NCI-H2029 treated with DMSO at 0.1 percent for 48 hours (cell line): ENCODE measurements around the gene COMMD3.

Source experiments
- DNase-seq: peaks from one replicate; lab custom pipeline; 2025; lab: John Stamatoyannopoulos, UW

The COMMD3 gene

GRCh38 chr10:22319980-22320558 lies 3.9 kb downstream of the COMMD3 start:
- no peak for DNase-seq

- DNase-seq = no peak
Observed at GRCh38 chr10:22320591-22321155, 4.5 kb downstream of the COMMD3 start, which contains the start of gene BMI1. Gene BMI1 (plus strand): TSS chr10:22321099. CDS start chr10:22326450, 5,351 bp downstream.

- no peak for DNase-seq
Observed at GRCh38 chr10:22321156-22321923, 5.2 kb downstream of the COMMD3 start.

DNA sequence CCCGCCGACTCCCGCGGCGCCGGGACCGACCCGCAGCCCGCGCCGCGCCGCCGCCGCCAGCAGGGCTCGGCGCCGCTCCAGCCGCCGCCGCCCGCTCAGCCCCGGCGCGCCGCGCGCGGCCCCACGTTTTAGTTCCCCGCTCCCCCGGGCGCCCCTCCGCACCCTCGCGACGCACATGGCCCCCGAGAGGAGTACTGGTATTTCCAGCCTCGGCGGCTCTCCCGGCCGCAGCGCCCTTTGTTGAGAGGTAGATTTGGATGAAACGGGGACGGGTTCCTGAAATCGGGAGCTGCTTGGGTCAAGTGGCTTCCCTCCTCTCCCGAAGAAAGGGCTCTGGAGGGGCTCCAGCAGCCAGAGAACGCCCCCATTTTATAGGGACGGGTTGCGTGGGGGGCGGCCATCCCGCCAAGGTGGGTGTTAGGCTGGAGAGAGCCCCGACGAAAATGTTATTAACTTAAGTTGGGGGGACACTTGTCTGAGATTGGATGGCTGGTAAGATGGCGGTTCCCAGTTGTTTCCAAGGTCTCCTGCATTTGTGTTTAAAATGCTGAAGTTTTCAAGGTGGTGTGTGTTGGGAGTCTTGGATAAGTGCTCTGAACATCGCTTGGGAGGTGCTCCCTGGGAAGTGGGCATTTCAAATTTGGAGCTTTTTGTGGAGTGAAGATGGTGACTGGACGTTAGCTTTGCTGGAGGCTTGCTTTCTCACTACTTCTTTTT lies 5.9 kb downstream of the COMMD3 start:
- no peak for DNase-seq

- no peak for DNase-seq
Observed at GRCh38 chr10:22322641-22323160, 6.5 kb downstream of the COMMD3 start.

- no peak for DNase-seq
Observed at GRCh38 chr10:22323538-22324305, 7.5 kb downstream of the COMMD3 start.

GRCh38 chr10:22324413-22324812 lies 8.2 kb downstream of the COMMD3 start:
- DNase-seq = no peak

DNA sequence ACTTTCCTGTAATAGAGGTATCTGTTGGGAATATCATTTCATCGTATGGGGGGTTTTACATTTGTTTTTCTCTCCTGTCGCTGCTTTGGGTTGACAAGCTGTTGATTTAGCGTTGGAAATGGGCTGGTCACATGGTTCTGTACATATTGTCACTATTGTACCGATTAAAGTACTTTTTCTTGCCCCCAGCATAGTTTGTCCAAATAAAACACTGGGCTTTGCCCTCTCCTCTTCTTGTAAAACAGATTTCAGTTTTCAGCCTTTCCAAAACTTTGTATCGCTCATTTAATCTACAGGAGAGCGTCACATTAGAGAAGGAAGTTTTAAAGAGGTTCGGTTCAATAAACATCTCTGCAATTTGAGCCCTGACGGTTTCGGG lies 8.7 kb downstream of the COMMD3 start:
- no peak for DNase-seq

- DNase-seq = no peak
Observed at GRCh38 chr10:22325272-22326144, 9.3 kb downstream of the COMMD3 start.

- DNase-seq = no peak
Observed at GRCh38 chr10:22326145-22326702, 10.0 kb downstream of the COMMD3 start.

- DNase-seq = no peak
Observed at GRCh38 chr10:22329150-22329549, 13.0 kb downstream of the COMMD3 start.

GRCh38 chr10:22332116-22332692 lies 16.0 kb downstream of the COMMD3 start:
- no peak for DNase-seq

- no peak for DNase-seq
Observed at GRCh38 chr10:22333167-22333974, 17.2 kb downstream of the COMMD3 start.

- DNase-seq = no peak
Observed at GRCh38 chr10:22333975-22334282, 17.7 kb downstream of the COMMD3 start.

DNA sequence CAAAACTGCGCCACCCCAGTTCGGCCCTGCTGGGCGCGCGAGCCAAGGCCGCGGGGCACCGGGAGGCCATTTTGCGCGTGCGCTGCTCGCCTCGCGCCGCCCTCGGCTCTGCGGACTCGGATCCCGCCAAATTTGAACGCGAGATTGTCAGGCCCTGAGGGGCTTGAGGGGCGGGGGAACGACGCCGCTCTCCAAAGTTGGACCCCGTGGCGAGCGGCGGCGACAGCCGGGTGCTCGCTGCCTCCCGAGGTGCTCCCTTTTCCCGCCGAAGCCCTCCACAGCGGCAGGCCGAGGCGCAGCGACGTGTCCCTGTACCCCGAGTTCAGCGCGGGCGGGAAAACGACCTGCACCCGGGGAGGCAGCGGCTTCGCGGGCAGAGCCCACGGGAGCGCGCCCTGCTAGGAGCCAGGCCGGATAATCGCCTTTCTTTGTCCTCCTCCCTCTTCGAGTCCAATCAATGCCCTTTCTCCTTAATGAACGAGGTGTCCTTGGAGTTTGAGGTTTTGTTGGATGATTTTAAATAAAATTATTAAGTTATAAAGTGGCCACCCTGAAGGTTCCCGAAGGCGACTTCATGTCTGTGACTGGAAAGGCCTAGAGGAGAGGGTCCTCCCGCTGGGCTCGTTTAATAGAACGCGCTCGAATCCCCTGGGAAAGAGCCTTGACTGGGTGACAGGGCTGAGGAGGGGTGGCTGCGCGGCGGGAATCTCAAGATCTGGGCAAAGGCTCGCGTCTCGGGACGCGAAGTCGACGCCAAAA lies 18.4 kb downstream of the COMMD3 start:
- DNase-seq = no peak

GRCh38 chr10:22335173-22335933 lies 19.2 kb downstream of the COMMD3 start:
- DNase-seq = no peak

DNA sequence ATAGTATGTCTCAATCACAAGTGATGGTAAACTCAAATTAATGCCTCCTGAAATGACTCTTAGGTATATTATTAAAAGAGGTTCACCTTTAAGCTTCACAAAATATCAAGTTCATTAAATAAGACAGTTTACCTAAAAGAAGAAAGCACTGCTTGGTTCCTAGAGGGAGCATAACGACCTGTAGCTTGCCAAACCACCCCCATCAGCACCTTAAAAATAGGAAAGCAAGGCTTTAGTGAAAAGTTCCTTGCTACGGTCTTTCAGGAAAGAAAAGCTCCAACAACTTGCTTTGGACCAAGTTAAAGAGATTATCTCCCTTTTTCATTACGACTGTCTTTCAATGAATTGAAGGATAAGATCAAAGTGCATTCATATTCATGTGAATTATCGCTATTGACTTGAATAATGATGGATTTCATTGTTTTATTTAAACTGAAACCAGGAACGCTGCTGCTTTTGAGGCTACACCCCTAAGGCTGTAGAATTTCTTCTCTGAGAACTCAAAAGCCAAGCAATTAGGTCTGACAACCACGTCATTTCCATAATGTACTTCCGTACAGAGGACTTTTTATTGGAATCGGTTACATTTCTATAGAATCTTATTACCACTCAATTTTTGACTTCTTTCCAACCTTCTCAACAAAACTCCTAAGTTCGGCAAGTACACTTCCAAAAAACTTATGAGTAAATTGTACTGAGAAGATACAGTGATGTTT lies 22.2 kb downstream of the COMMD3 start:
- DNase-seq = no peak
